K562 (cell line): ENCODE measurements around the gene HIVEP1. TPM values are rescaled to one million over a fixed set of nuclear protein-coding genes. Genes with fewer than 3 reads are reported as not detected.
A peak's percentile ranks its signal among the peaks of the same experiment; 100 is the strongest.

Experiments used
- ATAC-seq: fragments of 200-7000 bp; cut with Tn5 transposase; 3 replicates; pipeline ENCODE4 v1.9.1; 2020; ENCODE audit warnings: moderate library complexity
- BruUV-seq: library from RNA; stranded (reverse); fragments of 400-500 nt; replicated peaks from 2 replicates; lab custom pipeline; 2021; lab: Mats Ljungman, UMichigan
- CTCF ChIA-PET: fragments of 300-600 bp; formaldehyde crosslinking; extraction: SDS; loops from one replicate; lab custom pipeline; 2021; ENCODE audit warnings: low intra/inter-chr PET ratio; lab: Yijun Ruan, JAX
- POLR2A ChIA-PET: fragments of 300-600, 350-650 bp; sonication (Branson Sonifier 250); formaldehyde crosslinking; extraction: SDS; loops from one replicate; lab custom pipeline; 2021; ENCODE audit warnings: antibody characterized with exemption, inconsistent platforms; lab: Yijun Ruan, JAX
- DNase-seq, 4 experiments: peaks; one replicate each; pipeline versions ENCODE4 v3.0.0 to v3.0.0-alpha.2; 2011 to 2018; ENCODE audit warnings: low spot score in 3 of 4, mixed read lengths in 3 of 4; ENCODE audit errors: extremely low read depth in 1 of 4
- FAIRE-seq: peaks from 2 replicates; lab custom pipeline; 2011; peaks lifted over from hg19 to GRCh38; lab: Jason Lieb, UNC
- H2AFZ ChIP-seq: 2 replicates; pipeline ENCODE4 v1.6.0; 2011; ENCODE audit warnings: low read depth, low read length, control low read depth, inconsistent platforms
- H3K27ac ChIP-seq: fragments of 200-600 bp; 3 replicates; pipeline ENCODE4 v1.8.0; 2011; ENCODE audit warnings: low read depth, mild to moderate bottlenecking, control low read depth, inconsistent platforms, low read length, moderate library complexity, mixed read lengths; ENCODE audit errors: extremely low read depth
- H3K27me3 ChIP-seq, 2 experiments: fragments of 300-600 bp in 1 of 2; 2 replicates in 1 of 2; 3 replicates in 1 of 2; pipeline versions ENCODE4 v1.6.0 to v1.8.0; 2011; ENCODE audit warnings: inconsistent platforms in 2 of 2, low read length in 2 of 2, mild to moderate bottlenecking in 1 of 2, mixed read lengths in 1 of 2, moderate library complexity in 1 of 2; ENCODE audit not compliant: control insufficient read depth in 2 of 2, insufficient read depth in 2 of 2
- H3K36me3 ChIP-seq: fragments of 300-600 bp; 3 replicates; pipeline ENCODE4 v1.8.0; 2011; ENCODE audit warnings: mild to moderate bottlenecking, low read length, inconsistent platforms; ENCODE audit not compliant: control insufficient read depth, insufficient read depth
- H3K4me1 ChIP-seq, 2 experiments: fragments of 200-600 bp in 1 of 2; replicated peaks in 1 of 2; 2 replicates in 1 of 2; 3 replicates in 1 of 2; pipeline versions ENCODE4 v1.5.1 to v1.8.0; 2011; ENCODE audit warnings: inconsistent platforms in 2 of 2, low read length in 2 of 2, mild to moderate bottlenecking in 1 of 2, mixed read lengths in 1 of 2, moderate library complexity in 1 of 2; ENCODE audit not compliant: control insufficient read depth in 2 of 2, insufficient read depth in 2 of 2
- H3K4me2 ChIP-seq: 2 replicates; pipeline ENCODE4 v1.6.1; 2011; ENCODE audit warnings: low read length, control low read depth, inconsistent platforms, mixed read lengths; ENCODE audit not compliant: insufficient read depth
- H3K4me3 ChIP-seq: fragments of 200-600 bp; sonication (generic), shearing (Covaris generic); 2 replicates; pipeline ENCODE4 v1.5.1; 2016; ENCODE audit warnings: control low read depth, inconsistent platforms
- H3K79me2 ChIP-seq: fragments of 200-600 bp; 3 replicates; pipeline ENCODE4 v1.8.0; 2011; ENCODE audit warnings: low read length, inconsistent platforms; ENCODE audit not compliant: control insufficient read depth, insufficient read depth
- H3K9ac ChIP-seq, 2 experiments: 2 replicates each; pipeline versions ENCODE4 v1.6.0 to v1.6.1; 2011; ENCODE audit warnings: low read depth in 2 of 2, low read length in 2 of 2, control low read depth in 1 of 2, inconsistent platforms in 1 of 2, mild to moderate bottlenecking in 1 of 2, mixed read lengths in 1 of 2; ENCODE audit not compliant: insufficient read depth in 1 of 2
- H3K9me1 ChIP-seq: one replicate; pipeline ENCODE4 v1.6.0; 2011; ENCODE audit warnings: inconsistent platforms, mild to moderate bottlenecking, low read length, moderate library complexity; ENCODE audit not compliant: control insufficient read depth, insufficient read depth
- H3K9me3 ChIP-seq: replicated peaks from 2 replicates; pipeline ENCODE4 v1.5.1; 2011; ENCODE audit warnings: low read depth, low read length, inconsistent platforms; ENCODE audit not compliant: control insufficient read depth, insufficient read depth
- H4K20me1 ChIP-seq: replicated peaks from 2 replicates; pipeline ENCODE4 v1.6.1; 2011; ENCODE audit warnings: low read length, inconsistent platforms, mixed read lengths; ENCODE audit not compliant: control insufficient read depth, insufficient read depth
- EHMT2 ChIP-seq: fragments of 450-650 bp; IDR thresholded peaks from 2 replicates; pipeline ENCODE4 v1.6.1; 2018; ENCODE audit warnings: antibody characterized with exemption
- FOXM1 ChIP-seq, 2 experiments: fragments of 450-650 bp in 1 of 2; sonication (generic) in 1 of 2; formaldehyde crosslinking in 1 of 2; IDR thresholded peaks; 2 replicates each; pipeline versions ENCODE4 v1.6.1 to v1.9.0; 2017 to 2022; ENCODE audit warnings: low read depth in 2 of 2, mild to moderate bottlenecking in 2 of 2, missing genetic modification reagents in 1 of 2, moderate library complexity in 1 of 2
- KAT8 ChIP-seq: fragments of 450-650 bp; IDR thresholded peaks from 2 replicates; pipeline ENCODE4 v1.6.1; 2016; ENCODE audit warnings: low read depth, mild to moderate bottlenecking
- PYGO2 ChIP-seq: fragments of 450-650 bp; IDR thresholded peaks from 2 replicates; pipeline ENCODE4 v1.6.1; 2016; ENCODE audit warnings: mild to moderate bottlenecking, missing genetic modification characterization, moderate library complexity, missing compliant biosample characterization
- ZNF316 ChIP-seq: fragments of 450-650 bp; IDR thresholded peaks from 2 replicates; pipeline ENCODE4 v1.6.1; 2016
- WGBS: fragments of 100-300 bp; shearing (Covaris generic); methylation state at CpG from one replicate; pipeline ENCODE4 v1.1.6; 2016; ENCODE audit warnings: low coverage, mixed read lengths; ENCODE audit not compliant: insufficient coverage; ENCODE audit errors: missing lambda C conversion rate; 5-methylcytosine and 5-hydroxymethylcytosine counted together
- in situ Hi-C: fragments of 300-500 bp; cut with MboI; formaldehyde crosslinking; loops from 4 replicates; pipeline ENCODE4 v1.15.0; 2018; ENCODE audit warnings: inconsistent platforms, mixed read lengths
- intact Hi-C: fragments of 100-400 bp; cut with micrococcal nuclease; formaldehyde crosslinking; loops from 2 replicates; pipeline ENCODE4 v1.14.2; 2022
- polyA plus RNA-seq, 8 experiments: library from polyadenylated mRNA; depleted of rRNA in 4 of 8; stranded (reverse) in 5 of 8; unstranded in 3 of 8; fragments of >200 nt; fragmentation: Nextera tagmentation in 2 of 8; fragmentation: Illumina TruSeq in 1 of 8; extraction: Ambion mirVana in 2 of 8; extraction: Trizol in 1 of 8; gene quantifications; 2 replicates each; pipeline versions ENCODE4 v1.2.1 to v1.2.3, GENCODE V29; 2011 to 2014; ENCODE audit warnings: inconsistent platforms in 1 of 8, missing spikeins in 1 of 8
- total RNA-seq, 7 experiments: library from RNA; depleted of rRNA in 6 of 7; stranded (reverse); fragments of >200 nt in 6 of 7; fragmentation: Illumina TruSeq in 2 of 7; extraction: Trizol in 2 of 7; gene quantifications; 2 replicates each; pipeline versions ENCODE4 v1.2.1 to v1.2.3, GENCODE V29; 2011 to 2021; ENCODE audit warnings: low replicate concordance in 1 of 7
- TF ChIP-seq, protein P1 (sequence below), 2 experiments: fragments of 200-800 bp in 1 of 2; sonication (Bioruptor generic) in 1 of 2; sonication (generic) in 1 of 2; formaldehyde crosslinking in 1 of 2; IDR thresholded peaks in 1 of 2; conservative IDR thresholded peaks in 1 of 2; 2 replicates each; pipeline versions ENCODE4 v1.5.0 to v1.6.1; 2016 to 2020; ENCODE audit warnings: missing compliant biosample characterization in 1 of 2, missing genetic modification characterization in 1 of 2, missing genetic modification reagents in 1 of 2

HIVEP1 gene
- total and polyA plus RNA-seq, 9 of the 15 experiments (the other 6 are each of a cell fraction or from before 2014, with no cell fraction given), result 6.0 to 33.3 (median 21.7) TPM

DNA sequence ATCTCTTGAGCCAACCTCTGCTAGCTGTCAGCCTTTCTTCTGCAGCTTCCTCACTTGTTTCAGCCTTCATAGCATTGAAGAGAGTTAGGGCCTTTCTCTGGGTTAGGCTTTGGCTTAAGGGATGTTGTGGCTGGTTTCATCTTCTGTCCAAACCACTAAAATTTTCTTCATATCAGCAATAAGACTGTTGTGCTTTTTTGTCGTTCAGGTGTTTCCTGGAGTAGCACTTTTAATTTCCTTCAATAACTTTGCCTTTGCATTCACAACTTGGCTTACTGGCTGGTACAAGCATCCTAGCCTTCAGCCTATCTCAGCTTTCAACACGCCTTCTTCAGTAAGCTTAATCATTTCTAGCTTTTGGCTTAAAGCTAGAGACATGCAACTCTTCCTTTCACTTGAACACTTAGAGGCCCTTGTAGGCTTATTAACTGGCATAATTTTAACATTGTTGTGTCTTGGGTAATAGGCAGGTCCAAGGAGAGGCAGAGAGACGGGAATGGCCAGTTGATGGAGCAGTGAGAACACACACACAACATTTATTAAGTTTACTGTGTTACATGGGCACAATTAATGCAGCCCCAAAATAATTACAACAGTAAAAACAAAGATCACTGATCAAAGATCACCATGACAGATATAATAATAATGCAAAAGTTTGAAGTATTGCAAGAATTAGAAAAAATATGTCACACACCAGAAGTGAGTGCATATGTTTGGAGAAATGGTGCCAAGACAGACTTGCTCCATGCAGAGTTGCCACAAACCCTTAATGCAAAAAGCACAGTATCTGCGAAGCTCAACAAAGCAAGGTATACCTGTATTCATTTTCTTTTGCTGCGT is 98.6 kb downstream of the HIVEP1 start:
- no peak overlapping the region for H3K4me3 ChIP-seq
- H3K4me2 ChIP-seq, result no peak overlapping the region
- no peak for ATAC-seq
- TF ChIP-seq ZNF316, result peak; percentile 26; the same call in 1 of the 2 replicates
- no peak for TF ChIP-seq KAT8
- TF ChIP-seq, protein P1, sequence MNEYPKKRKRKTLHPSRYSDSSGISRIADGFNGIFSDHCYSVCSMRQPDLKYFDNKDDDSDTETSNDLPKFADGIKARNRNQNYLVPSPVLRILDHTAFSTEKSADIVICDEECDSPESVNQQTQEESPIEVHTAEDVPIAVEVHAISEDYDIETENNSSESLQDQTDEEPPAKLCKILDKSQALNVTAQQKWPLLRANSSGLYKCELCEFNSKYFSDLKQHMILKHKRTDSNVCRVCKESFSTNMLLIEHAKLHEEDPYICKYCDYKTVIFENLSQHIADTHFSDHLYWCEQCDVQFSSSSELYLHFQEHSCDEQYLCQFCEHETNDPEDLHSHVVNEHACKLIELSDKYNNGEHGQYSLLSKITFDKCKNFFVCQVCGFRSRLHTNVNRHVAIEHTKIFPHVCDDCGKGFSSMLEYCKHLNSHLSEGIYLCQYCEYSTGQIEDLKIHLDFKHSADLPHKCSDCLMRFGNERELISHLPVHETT (CRISPR knock-in tag; conservative IDR thresholded peaks at IDR 0.05 in 1 of 2, IDR thresholded peaks at IDR 0.05 in 1 of 2), result no peak
- TF ChIP-seq EHMT2, result no peak
- TF ChIP-seq PYGO2 (tag), result no peak
- no peak for TF ChIP-seq FOXM1 (IDR thresholded peaks at IDR 0.05; ENCODE audit: low read depth)
- no peak for TF ChIP-seq FOXM1 (CRISPR knock-in tag; IDR thresholded peaks at IDR 0.05; ENCODE audit: low read depth)
- in situ Hi-C loops (no loop called here), intact Hi-C loops (no loop called here)
- peaks cover 36% of the 10 kb centered on the region for H3K36me3 ChIP-seq
- H3K9ac ChIP-seq, result no peak overlapping the region
- DNase-seq, result no peak
- no peak overlapping the region for H3K27ac ChIP-seq
- no TSS peak for BruUV-seq
- H4K20me1 ChIP-seq, result no peaks in the 10 kb centered on the region
- H3K27me3 ChIP-seq, result no peaks in the 10 kb centered on the region
- CTCF ChIA-PET, result interaction anchor here (0.6 kb wide), 1 partner anchor 1822 kb away, joined by 3 read pairs; no protein-coding TSS in a partner anchor
- H3K4me1 ChIP-seq, result peaks cover 0 to 10% of the 10 kb centered on the region in 2 experiments; a peak in 3 of 5 replicates
- H3K9me3 ChIP-seq, result no peaks in the 10 kb centered on the region; the same call in 1 of the 2 replicates
- FAIRE-seq, result no peak
- no peak overlapping the region for H2AFZ ChIP-seq
- WGBS, result 82% methylated on average over 5 of the region's 5 CpGs
- POLR2A ChIA-PET, result interaction anchor here (0.8 to 2.0 kb wide), 3 partner anchors 8 to 746 kb away, joined by 3 to 6 read pairs (median 4); no protein-coding TSS in a partner anchor
- H3K9me1 ChIP-seq, result no peaks in the 10 kb centered on the region
- H3K79me2 ChIP-seq, result peaks cover 40% of the 10 kb centered on the region
